Esophagus mucosa (tissue), 1 donor: Measurements from ENCODE around the gene CFP. TPM values are rescaled to one million over a fixed set of nuclear protein-coding genes. Genes with fewer than 3 reads are reported as not detected.

Experiments used
- ATAC-seq: fragments of 200-7000 bp; cut with Tn5 transposase; one replicate; pipeline ENCODE4 v1.9.1; 2020
- total RNA-seq: library from RNA; stranded (reverse); gene quantifications from one replicate; pipeline ENCODE4 v1.2.4, GENCODE V29; 2023
- donor health status: DM: yes; HTN: yes; CAD: no.

Gene CFP
- total RNA-seq, 1 donor from 2014 or later = 0.48 TPM

- ATAC-seq = peak; percentile 23
Observed at GRCh38 chrX:47637546-47638195, 7.9 kb upstream of the CFP start.

- ATAC-seq = no peak
Observed at GRCh38 chrX:47634871-47635575, 5.3 kb upstream of the CFP start.

GRCh38 chrX:47633689-47634590 lies 4.2 kb upstream of the CFP start:
- no peak for ATAC-seq

- ATAC-seq = no peak
Observed at GRCh38 chrX:47632666-47633065, 2.9 kb upstream of the CFP start.

- no peak for ATAC-seq
Observed at GRCh38 chrX:47631676-47632075, 1.9 kb upstream of the CFP start.

- ATAC-seq = no peak
Observed at GRCh38 chrX:47628982-47629381, 748 bp downstream of the CFP start.

GRCh38 chrX:47625365-47625764 lies 4.4 kb downstream of the CFP start:
- ATAC-seq = no peak

GRCh38 chrX:47623540-47624027 lies 6.1 kb downstream of the CFP start:
- ATAC-seq = no peak

GRCh38 chrX:47621851-47622250 lies 7.9 kb downstream of the CFP start:
- no peak for ATAC-seq

GRCh38 chrX:47620303-47620685 lies 9.4 kb downstream of the CFP start:
- ATAC-seq = no peak

GRCh38 chrX:47619486-47620302 lies 10.0 kb downstream of the CFP start, which contains the start of gene SYN1:
Gene SYN1 (minus strand): TSS chrX:47619857. CDS start chrX:47619728, 129 bp downstream.
- peak; percentile 88 for ATAC-seq

GRCh38 chrX:47618923-47619485 lies 10.7 kb downstream of the CFP start:
- ATAC-seq = no peak

- ATAC-seq = no peak
Observed at GRCh38 chrX:47614618-47615017, 15.1 kb downstream of the CFP start.

GRCh38 chrX:47613082-47613481 lies 16.6 kb downstream of the CFP start:
- ATAC-seq = no peak

GRCh38 chrX:47612418-47612817 lies 17.3 kb downstream of the CFP start:
- no peak for ATAC-seq

GRCh38 chrX:47611926-47612325 lies 17.8 kb downstream of the CFP start:
- ATAC-seq = no peak

- no peak for ATAC-seq
Observed at GRCh38 chrX:47611489-47611888, 18.2 kb downstream of the CFP start.

- ATAC-seq = peak; percentile 37
Observed at GRCh38 chrX:47610511-47610910, 19.2 kb downstream of the CFP start.

- no peak for ATAC-seq
Observed at GRCh38 chrX:47608130-47608810, 21.5 kb downstream of the CFP start.

- ATAC-seq = no peak
Observed at GRCh38 chrX:47607091-47607490, 22.6 kb downstream of the CFP start.

- ATAC-seq = no peak
Observed at GRCh38 chrX:47605024-47605423, 24.7 kb downstream of the CFP start.
